GM18951 (cell line): Measurements from ENCODE around the gene SLIT3.
"Not testable (repeated sequence)": the region's sequence is repeated elsewhere in the genome, so short reads cannot be mapped to it uniquely, and the experiment has no call there.

Experiments used
- POLR2A ChIP-seq: IDR thresholded peaks from 4 replicates; pipeline ENCODE4 v1.6.1; 2011; ENCODE audit warnings: mild to moderate bottlenecking; ENCODE audit not compliant: insufficient read length, insufficient read depth; ENCODE audit errors: extremely low read depth
- in situ Hi-C: fragments of 300-500 bp; cut with MboI; formaldehyde crosslinking; loops from one replicate; pipeline ENCODE4 v1.12.0; 2022; ENCODE audit warnings: low sequenced_read_pairs, mixed read lengths, inconsistent platforms; ENCODE audit not compliant: unreplicated experiment

The SLIT3 gene

GRCh38 chr5:168743617-168744016 lies 557.3 kb downstream of the SLIT3 start:
- in situ Hi-C loops: no loop called here

GRCh38 chr5:168742311-168742710 lies 558.6 kb downstream of the SLIT3 start:
- in situ Hi-C loops: not testable (repeated sequence)

More at GRCh38 chr5:168743617-168744016, 557.3 kb downstream of the SLIT3 start:
- TF ChIP-seq POLR2A: no peak

GRCh38 chr5:168740811-168741213 lies 560.1 kb downstream of the SLIT3 start:
- no peak for TF ChIP-seq POLR2A
- in situ Hi-C loops: no loop called here

GRCh38 chr5:168740092-168740800 lies 560.7 kb downstream of the SLIT3 start:
- in situ Hi-C loops: no loop called here

GRCh38 chr5:168737066-168737465 lies 563.9 kb downstream of the SLIT3 start:
- TF ChIP-seq POLR2A: no peak
- in situ Hi-C loops: no loop called here

More at GRCh38 chr5:168740092-168740800, 560.7 kb downstream of the SLIT3 start:
- no peak for TF ChIP-seq POLR2A

- no peak for TF ChIP-seq POLR2A
- in situ Hi-C loops: no loop called here
Measured at GRCh38 chr5:168736281-168736831, 564.6 kb downstream of the SLIT3 start.

GRCh38 chr5:168734620-168735300 lies 566.2 kb downstream of the SLIT3 start:
- in situ Hi-C loops: no loop called here
- no peak for TF ChIP-seq POLR2A

- TF ChIP-seq POLR2A: no peak
- in situ Hi-C loops: no loop called here
Measured at GRCh38 chr5:168734119-168734518, 566.8 kb downstream of the SLIT3 start.

- in situ Hi-C loops: no loop called here
Measured at GRCh38 chr5:168728546-168729211, 572.3 kb downstream of the SLIT3 start.

GRCh38 chr5:168727547-168727946 lies 573.4 kb downstream of the SLIT3 start:
- in situ Hi-C loops: no loop called here
- no peak for TF ChIP-seq POLR2A

More at GRCh38 chr5:168728546-168729211, 572.3 kb downstream of the SLIT3 start:
- no peak for TF ChIP-seq POLR2A

GRCh38 chr5:168726342-168726741 lies 574.6 kb downstream of the SLIT3 start:
- in situ Hi-C loops: no loop called here
- TF ChIP-seq POLR2A: no peak

GRCh38 chr5:168724227-168724626 lies 576.7 kb downstream of the SLIT3 start:
- no peak for TF ChIP-seq POLR2A
- in situ Hi-C loops: no loop called here

- in situ Hi-C loops: no loop called here
- no peak for TF ChIP-seq POLR2A
Measured at GRCh38 chr5:168723037-168723436, 577.9 kb downstream of the SLIT3 start.
